ENCODE results near the gene EVX2.

GRCh38 chr2:176103194-176103593 is 19.4 kb upstream of the EVX2 start:
- TF ChIP-seq CTCF (IDR thresholded peaks at IDR 0.05) (no peak), POLR2A (IDR thresholded peaks at IDR 0.05) (no peak)
